ENCODE data around the gene F7. TPM values are rescaled to one million over a fixed set of nuclear protein-coding genes. Genes with fewer than 3 reads are reported as not detected.

The F7 gene
- total RNA-seq, 1 donor from 2014 or later: 4.1 TPM

DNA sequence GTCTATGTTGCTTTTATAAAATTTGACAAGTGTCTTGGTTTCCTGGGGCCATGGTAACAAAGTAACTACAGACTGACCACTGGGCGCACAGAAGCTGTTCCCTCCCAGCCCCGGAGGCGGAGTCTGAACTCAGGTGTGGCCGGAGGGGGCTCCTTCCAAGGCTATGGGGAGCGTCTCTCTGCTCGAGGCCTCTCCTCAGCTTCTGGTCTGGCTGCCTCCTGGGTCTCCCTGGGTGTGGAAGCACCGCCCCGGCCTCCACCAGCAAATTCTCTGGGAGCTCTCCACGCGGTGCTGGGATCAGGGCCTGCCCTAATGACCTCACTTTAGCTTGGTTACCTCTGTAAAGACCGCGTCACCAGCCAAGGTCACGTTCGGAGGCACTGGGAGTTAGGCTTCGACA, 45.7 kb upstream of the F7 start:
- Mint-ChIP-seq H3K4me1 (peaks cover 6% of the 10 kb centered on the region), H3K27me3 (ENCODE audit: low read depth) (no peaks in the 10 kb centered on the region), H3K9me3 (no peaks in the 10 kb centered on the region), H3K27ac (no peak overlapping the region), H3K36me3 (peaks cover 2% of the 10 kb centered on the region), H3K4me3 (no peak overlapping the region)
- no peak for DNase-seq (ENCODE audit: low spot score in 2 of 2, unreplicated experiment in 2 of 2)
- TF ChIP-seq, protein P1, sequence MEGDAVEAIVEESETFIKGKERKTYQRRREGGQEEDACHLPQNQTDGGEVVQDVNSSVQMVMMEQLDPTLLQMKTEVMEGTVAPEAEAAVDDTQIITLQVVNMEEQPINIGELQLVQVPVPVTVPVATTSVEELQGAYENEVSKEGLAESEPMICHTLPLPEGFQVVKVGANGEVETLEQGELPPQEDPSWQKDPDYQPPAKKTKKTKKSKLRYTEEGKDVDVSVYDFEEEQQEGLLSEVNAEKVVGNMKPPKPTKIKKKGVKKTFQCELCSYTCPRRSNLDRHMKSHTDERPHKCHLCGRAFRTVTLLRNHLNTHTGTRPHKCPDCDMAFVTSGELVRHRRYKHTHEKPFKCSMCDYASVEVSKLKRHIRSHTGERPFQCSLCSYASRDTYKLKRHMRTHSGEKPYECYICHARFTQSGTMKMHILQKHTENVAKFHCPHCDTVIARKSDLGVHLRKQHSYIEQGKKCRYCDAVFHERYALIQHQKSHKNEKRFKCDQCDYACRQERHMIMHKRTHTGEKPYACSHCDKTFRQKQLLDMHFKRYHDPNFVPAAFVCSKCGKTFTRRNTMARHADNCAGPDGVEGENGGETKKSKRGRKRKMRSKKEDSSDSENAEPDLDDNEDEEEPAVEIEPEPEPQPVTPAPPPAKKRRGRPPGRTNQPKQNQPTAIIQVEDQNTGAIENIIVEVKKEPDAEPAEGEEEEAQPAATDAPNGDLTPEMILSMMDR (IDR thresholded peaks at IDR 0.05; ENCODE audit: unreplicated experiment): no peak

GRCh38 chr13:113060557-113061270, 44.9 kb upstream of the F7 start:
- DNase-seq (ENCODE audit: low spot score in 2 of 2, unreplicated experiment in 2 of 2): no peak
- TF ChIP-seq, protein P1 (IDR thresholded peaks at IDR 0.05; ENCODE audit: unreplicated experiment): no peak
- Mint-ChIP-seq H3K4me3 (no peak overlapping the region), H3K27ac (no peak overlapping the region), H3K36me3 (peaks cover 2% of the 10 kb centered on the region), H3K4me1 (peaks cover 2% of the 10 kb centered on the region), H3K9me3 (no peaks in the 10 kb centered on the region), H3K27me3 (ENCODE audit: low read depth) (no peaks in the 10 kb centered on the region)

DNA sequence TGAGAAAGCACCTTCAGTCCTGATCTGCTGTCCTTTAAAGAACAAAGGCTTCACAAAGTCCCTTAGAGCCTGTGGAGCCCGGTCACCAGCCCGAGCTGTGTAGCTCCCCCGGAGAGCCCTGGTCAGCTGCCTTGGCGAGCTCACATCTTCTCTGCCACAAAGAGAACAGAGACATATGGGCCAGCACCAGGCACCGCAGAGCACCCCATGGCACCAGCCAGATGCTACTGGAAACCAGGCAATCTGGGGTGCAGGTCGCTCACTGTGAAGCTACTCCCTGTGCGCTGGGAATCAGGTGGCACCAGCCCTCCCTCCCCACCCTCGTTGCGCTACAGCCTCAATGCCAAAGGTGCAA, 44.3 kb upstream of the F7 start:
- Mint-ChIP-seq H3K9me3 (no peaks in the 10 kb centered on the region), H3K27me3 (ENCODE audit: low read depth) (no peaks in the 10 kb centered on the region), H3K4me3 (no peak overlapping the region), H3K27ac (no peak overlapping the region), H3K36me3 (peaks cover 2% of the 10 kb centered on the region), H3K4me1 (no peaks in the 10 kb centered on the region)
- no peak for DNase-seq (ENCODE audit: low spot score in 2 of 2, unreplicated experiment in 2 of 2)
- TF ChIP-seq, protein P1 (IDR thresholded peaks at IDR 0.05; ENCODE audit: unreplicated experiment): no peak

DNA sequence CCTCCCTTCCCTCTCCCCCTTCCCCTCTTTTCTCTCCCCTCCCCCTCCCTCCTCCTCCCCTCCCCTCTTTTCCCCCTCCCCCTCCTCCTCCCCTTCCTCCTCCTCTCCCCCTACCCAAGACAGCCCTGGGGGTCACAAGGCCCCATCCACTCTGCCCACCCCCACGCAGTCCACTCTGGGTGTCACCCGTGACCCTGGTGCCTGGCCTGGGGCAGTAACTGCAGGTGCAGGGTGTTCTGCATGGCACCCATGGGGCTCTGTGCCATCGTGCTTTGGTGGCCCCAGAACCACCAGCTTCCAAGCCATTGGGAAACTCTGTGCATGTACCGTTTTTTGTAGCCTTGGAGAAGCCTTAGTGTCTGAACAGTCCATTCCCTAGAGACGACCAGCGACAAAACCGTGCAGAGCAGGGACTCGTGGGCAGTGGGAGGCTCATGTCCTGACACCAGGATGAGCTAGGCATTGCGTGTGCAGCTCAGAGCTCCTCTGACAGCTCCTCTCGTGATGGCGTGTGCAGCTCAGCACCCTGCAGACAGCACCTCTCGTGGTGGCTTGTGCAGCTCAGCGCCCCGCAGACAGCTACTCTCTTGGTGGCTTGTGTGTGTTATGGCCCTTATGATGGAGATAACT, 43.7 kb upstream of the F7 start:
- H3K4me3 Mint-ChIP-seq: no peak overlapping the region
- H3K9me3 Mint-ChIP-seq: no peaks in the 10 kb centered on the region
- H3K36me3 Mint-ChIP-seq: peaks cover 2% of the 10 kb centered on the region
- no peak overlapping the region for H3K27ac Mint-ChIP-seq
- no peaks in the 10 kb centered on the region for H3K27me3 Mint-ChIP-seq (ENCODE audit: low read depth)
- TF ChIP-seq, protein P1 (IDR thresholded peaks at IDR 0.05; ENCODE audit: unreplicated experiment): no peak
- no peaks in the 10 kb centered on the region for H3K4me1 Mint-ChIP-seq
- no peak for DNase-seq (ENCODE audit: low spot score in 2 of 2, unreplicated experiment in 2 of 2)

DNA sequence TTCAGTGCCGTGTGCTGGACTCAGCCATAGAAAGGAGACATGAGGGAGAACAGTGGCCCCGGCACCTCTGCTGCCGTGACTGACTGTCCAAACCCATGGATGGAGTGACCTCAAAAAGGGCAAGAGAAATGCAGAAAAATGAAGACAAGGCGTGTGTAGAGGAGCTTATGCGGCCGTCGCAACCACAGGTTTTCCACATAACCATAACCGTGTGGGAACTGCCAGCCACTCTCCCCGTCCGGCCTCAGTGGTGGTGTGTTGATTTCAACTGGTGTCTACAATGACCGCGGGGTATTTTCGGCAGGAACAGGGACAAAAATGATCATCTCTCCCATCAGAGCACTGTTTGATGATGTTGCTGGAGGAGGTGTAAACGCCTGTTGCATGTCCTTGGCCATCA, 42.9 kb upstream of the F7 start:
- H3K27me3 Mint-ChIP-seq (ENCODE audit: low read depth): no peaks in the 10 kb centered on the region
- no peak overlapping the region for H3K4me3 Mint-ChIP-seq
- no peaks in the 10 kb centered on the region for H3K4me1 Mint-ChIP-seq
- H3K9me3 Mint-ChIP-seq: no peaks in the 10 kb centered on the region
- no peak for DNase-seq (ENCODE audit: low spot score in 2 of 2, unreplicated experiment in 2 of 2)
- TF ChIP-seq, protein P1 (IDR thresholded peaks at IDR 0.05; ENCODE audit: unreplicated experiment): no peak
- H3K27ac Mint-ChIP-seq: no peak overlapping the region
- H3K36me3 Mint-ChIP-seq: peaks cover 3% of the 10 kb centered on the region

Data from mesothelial cell of epicardium (in vitro differentiated cells).